ENCODE results near the gene ODAD2. TPM values are rescaled to one million over a fixed set of nuclear protein-coding genes. Genes with fewer than 3 reads are reported as not detected.

Gene ODAD2
- total RNA-seq (2014; rRNA removed; shearing (Covaris generic)) = 6.7 and 7.6 TPM in 2 replicates

- no peak for DNase-seq
- 0 out of 2 replicates have a peak, but pooled peaks cover 2% of the 10 kb centered on the region for H3K27me3 ChIP-seq (ENCODE audit: control insufficient read depth, insufficient read depth, low read length)
These were observed at the start of gene ODAD2 for GRCh38 chr10:27998954-27999275. Gene ODAD2, minus strand, starts transcription at chr10:27999079. Its CDS starts 3,937 bp downstream, at chr10:27995142.

DNA sequence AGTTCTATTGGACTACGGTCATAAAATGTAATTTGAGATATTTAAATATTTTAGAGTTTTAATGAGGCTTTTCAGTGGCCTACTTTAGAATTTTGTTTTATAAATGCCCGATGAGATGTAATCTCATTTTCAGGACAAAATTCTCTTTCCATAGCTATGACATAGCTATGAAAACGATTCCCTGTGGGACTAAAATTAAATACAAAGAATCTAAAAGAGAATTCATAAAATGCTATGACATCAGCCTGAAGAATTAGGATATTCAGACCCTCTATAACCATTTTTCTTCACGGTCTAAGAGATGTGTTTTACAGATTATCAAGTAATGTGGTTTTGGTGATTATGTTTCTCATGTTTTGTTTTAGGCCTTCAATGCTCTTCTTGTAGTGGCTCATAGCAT lies 48.2 kb upstream of the ODAD2 start:
- no peaks in the 10 kb centered on the region for H3K36me3 ChIP-seq (replicated peaks; ENCODE audit: control insufficient read depth, insufficient read depth, low read length)
- DNase-seq = no peak
- no peaks in the 10 kb centered on the region for H3K27me3 ChIP-seq (ENCODE audit: control insufficient read depth, insufficient read depth, low read length)
- H3K4me3 ChIP-seq (ENCODE audit: insufficient read depth, low read depth, low read length) = no peak overlapping the region

More at GRCh38 chr10:27998954-27999275, at the start of gene ODAD2:
- H3K36me3 ChIP-seq (replicated peaks; ENCODE audit: control insufficient read depth, insufficient read depth, low read length) = no peaks in the 10 kb centered on the region
- H3K4me3 ChIP-seq (ENCODE audit: insufficient read depth, low read depth, low read length) = peak within 1 kb of the TSS; percentile 86

GRCh38 chr10:28046579-28046978 lies 47.7 kb upstream of the ODAD2 start:
- no peak for DNase-seq
- no peaks in the 10 kb centered on the region for H3K36me3 ChIP-seq (replicated peaks; ENCODE audit: control insufficient read depth, insufficient read depth, low read length)
- no peak overlapping the region for H3K4me3 ChIP-seq (ENCODE audit: insufficient read depth, low read depth, low read length)
- H3K27me3 ChIP-seq (ENCODE audit: control insufficient read depth, insufficient read depth, low read length) = no peaks in the 10 kb centered on the region

- no peaks in the 10 kb centered on the region for H3K27me3 ChIP-seq (ENCODE audit: control insufficient read depth, insufficient read depth, low read length)
- DNase-seq = no peak
These were observed 45.1 kb upstream of the ODAD2 start for GRCh38 chr10:28043941-28044340.

GRCh38 chr10:28036587-28036986 lies 37.7 kb upstream of the ODAD2 start:
- no peaks in the 10 kb centered on the region for H3K36me3 ChIP-seq (replicated peaks; ENCODE audit: control insufficient read depth, insufficient read depth, low read length)
- no peaks in the 10 kb centered on the region for H3K27me3 ChIP-seq (ENCODE audit: control insufficient read depth, insufficient read depth, low read length)
- no peak for DNase-seq
- H3K4me3 ChIP-seq (ENCODE audit: insufficient read depth, low read depth, low read length) = no peak overlapping the region

More at GRCh38 chr10:28043941-28044340, 45.1 kb upstream of the ODAD2 start:
- Histone ChIP-seq H3K36me3 (replicated peaks; ENCODE audit: control insufficient read depth, insufficient read depth, low read length) (no peaks in the 10 kb centered on the region), H3K4me3 (ENCODE audit: insufficient read depth, low read depth, low read length) (no peak overlapping the region)

DNA sequence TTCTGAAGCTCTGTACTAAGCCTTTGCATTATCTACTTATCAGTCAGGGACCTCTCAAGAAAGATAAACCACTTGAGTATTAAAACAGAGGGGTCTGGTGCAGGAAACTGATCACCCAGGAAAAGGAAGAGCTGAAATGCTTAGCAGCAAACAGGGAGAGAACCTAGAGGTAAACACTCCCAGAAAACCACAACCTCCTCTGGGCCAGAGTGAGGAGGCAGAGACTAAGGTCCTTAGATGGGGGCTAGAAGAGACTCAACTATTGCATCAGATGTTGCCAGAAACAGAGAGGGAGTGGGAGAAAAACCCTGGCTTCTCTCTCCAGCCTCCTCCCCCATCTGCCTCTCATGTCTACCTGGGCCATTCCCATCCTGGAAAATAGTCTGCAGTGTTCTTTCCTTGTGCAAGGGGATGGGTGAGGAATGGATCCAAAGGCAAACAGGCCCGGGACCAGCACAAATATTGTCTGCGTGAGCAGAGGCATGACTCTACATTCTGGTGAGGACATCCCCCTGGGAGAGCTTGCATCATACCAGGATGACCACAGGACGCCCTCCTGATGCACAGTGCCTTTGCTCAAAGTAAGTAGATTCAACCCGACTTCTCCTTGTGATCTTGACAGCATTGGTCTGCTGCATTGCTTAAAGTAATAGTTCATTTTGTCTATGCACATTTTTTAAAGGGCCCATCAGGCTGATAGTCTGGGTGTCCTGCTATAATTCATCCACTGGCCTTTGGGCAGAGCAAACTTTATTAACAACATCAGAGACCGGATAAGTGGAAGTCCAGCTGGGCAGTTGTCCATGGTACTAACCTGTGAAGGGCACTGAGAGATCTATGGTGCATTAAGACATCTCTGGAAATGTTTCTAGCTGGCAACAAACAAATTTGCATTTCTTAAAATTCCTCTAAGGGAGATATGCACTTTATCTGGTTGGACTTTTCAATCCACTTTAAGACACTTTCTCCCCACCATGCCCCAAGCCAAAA lies 22.4 kb upstream of the ODAD2 start:
- no peaks in the 10 kb centered on the region for H3K36me3 ChIP-seq (replicated peaks; ENCODE audit: control insufficient read depth, insufficient read depth, low read length)
- H3K4me3 ChIP-seq (ENCODE audit: insufficient read depth, low read depth, low read length) = no peak overlapping the region
- DNase-seq = no peak

DNA sequence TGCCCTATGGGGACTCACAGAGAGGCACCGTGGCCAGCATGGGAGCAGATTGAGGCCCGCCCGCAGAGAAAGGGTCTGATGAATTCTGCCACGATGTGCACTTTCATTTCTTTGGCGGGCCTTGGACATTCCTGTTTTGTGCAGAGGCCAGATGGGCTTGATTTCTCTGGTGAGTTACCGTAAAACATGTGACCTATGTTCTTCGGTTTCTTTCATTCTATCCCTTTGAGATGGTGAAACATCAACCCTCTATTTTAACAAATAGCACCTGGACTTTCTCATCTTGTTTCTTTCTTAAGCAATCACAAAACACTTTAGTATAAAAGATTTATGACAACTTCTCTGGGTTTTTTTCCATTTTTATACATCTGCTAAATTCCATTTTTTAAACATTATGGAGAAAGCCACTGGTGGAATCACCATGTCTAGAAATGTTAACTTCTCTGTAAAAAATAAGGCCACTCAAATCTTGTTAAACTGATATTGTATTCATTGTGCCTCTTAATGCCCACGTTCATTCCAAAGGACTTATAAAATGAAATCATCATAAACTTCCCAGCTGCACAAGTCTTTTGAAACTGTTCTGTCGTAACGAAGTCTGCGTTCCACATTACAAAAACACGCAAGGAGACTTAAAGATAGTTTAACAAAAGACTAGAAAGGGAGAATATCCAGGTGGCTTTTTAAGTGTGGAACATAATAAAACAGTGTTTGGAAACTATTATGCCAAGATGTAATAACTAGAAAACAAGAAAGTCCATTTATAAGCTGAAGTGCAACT lies 21.4 kb upstream of the ODAD2 start:
- Histone ChIP-seq H3K27me3 (ENCODE audit: control insufficient read depth, insufficient read depth, low read length) (no peaks in the 10 kb centered on the region), H3K36me3 (replicated peaks; ENCODE audit: control insufficient read depth, insufficient read depth, low read length) (no peaks in the 10 kb centered on the region), H3K4me3 (ENCODE audit: insufficient read depth, low read depth, low read length) (no peak overlapping the region)
- DNase-seq = no peak

More for the DNA sequence above, 22.4 kb upstream of the ODAD2 start:
- H3K27me3 ChIP-seq (ENCODE audit: control insufficient read depth, insufficient read depth, low read length) = no peaks in the 10 kb centered on the region

GRCh38 chr10:28014651-28015050 lies 15.8 kb upstream of the ODAD2 start:
- no peaks in the 10 kb centered on the region for H3K27me3 ChIP-seq (ENCODE audit: control insufficient read depth, insufficient read depth, low read length)
- H3K36me3 ChIP-seq (replicated peaks; ENCODE audit: control insufficient read depth, insufficient read depth, low read length) = no peaks in the 10 kb centered on the region
- no peak overlapping the region for H3K4me3 ChIP-seq (ENCODE audit: insufficient read depth, low read depth, low read length)
- DNase-seq = no peak

DNA sequence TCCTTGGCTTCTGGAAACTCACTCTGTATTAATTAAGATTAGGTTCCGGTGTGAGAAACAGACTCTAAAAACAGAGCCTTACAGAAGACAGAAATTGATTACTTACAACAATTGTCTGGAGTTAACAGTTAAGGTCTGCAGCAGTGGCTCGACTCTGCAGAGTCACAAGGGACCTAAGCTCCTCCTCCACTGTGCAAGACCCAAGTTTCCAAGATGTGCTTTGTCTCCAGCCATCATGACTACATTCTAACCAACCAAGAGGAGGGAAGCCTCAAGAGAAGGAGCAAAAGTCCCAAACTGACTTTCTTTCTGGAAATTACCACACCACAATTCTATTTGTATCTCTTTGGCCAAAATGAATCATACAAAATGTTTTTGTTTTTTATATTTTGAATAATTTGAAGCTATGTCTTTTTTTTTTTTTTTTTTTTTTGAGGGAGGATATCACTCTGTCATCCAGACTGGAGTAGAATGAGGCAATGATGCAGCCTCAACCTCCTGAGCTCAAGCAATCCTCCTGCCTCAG lies 14.2 kb upstream of the ODAD2 start:
- Histone ChIP-seq H3K27me3 (ENCODE audit: control insufficient read depth, insufficient read depth, low read length) (no peaks in the 10 kb centered on the region), H3K36me3 (replicated peaks; ENCODE audit: control insufficient read depth, insufficient read depth, low read length) (no peaks in the 10 kb centered on the region)
- no peak for DNase-seq

DNA sequence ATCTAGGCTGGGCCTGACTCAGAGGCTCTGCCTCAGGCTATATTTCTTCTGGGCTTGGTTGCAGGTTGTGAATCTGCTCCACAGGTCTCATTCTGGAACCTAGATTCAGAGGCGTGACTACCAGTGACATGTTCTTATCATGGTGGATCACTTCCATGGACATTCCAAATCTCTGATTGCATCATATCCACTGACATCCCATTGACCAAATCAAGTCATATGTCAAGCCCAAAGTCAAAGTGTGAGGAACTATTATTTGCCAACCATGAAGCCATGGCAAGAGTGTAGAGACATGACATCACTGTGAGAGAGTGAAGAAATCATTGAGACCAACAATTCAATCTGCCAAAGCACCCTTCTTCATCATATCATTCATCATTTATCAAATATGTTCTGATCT lies 11.9 kb upstream of the ODAD2 start:
- no peaks in the 10 kb centered on the region for H3K36me3 ChIP-seq (replicated peaks; ENCODE audit: control insufficient read depth, insufficient read depth, low read length)
- no peaks in the 10 kb centered on the region for H3K27me3 ChIP-seq (ENCODE audit: control insufficient read depth, insufficient read depth, low read length)
- H3K4me3 ChIP-seq (ENCODE audit: insufficient read depth, low read depth, low read length) = no peak overlapping the region
- DNase-seq = no peak

More for the DNA sequence above, 14.2 kb upstream of the ODAD2 start:
- H3K4me3 ChIP-seq (ENCODE audit: insufficient read depth, low read depth, low read length) = no peak overlapping the region

GRCh38 chr10:28008054-28008453 lies 9.2 kb upstream of the ODAD2 start:
- DNase-seq = no peak
- no peaks in the 10 kb centered on the region for H3K27me3 ChIP-seq (ENCODE audit: control insufficient read depth, insufficient read depth, low read length)
- H3K36me3 ChIP-seq (replicated peaks; ENCODE audit: control insufficient read depth, insufficient read depth, low read length) = no peaks in the 10 kb centered on the region
- no peak overlapping the region for H3K4me3 ChIP-seq (ENCODE audit: insufficient read depth, low read depth, low read length)

- no peak for DNase-seq
- Histone ChIP-seq H3K36me3 (replicated peaks; ENCODE audit: control insufficient read depth, insufficient read depth, low read length) (no peaks in the 10 kb centered on the region), H3K4me3 (ENCODE audit: insufficient read depth, low read depth, low read length) (no peak overlapping the region), H3K27me3 (ENCODE audit: control insufficient read depth, insufficient read depth, low read length) (0 out of 2 replicates have a peak, but pooled peaks cover 2% of the 10 kb centered on the region)
These were observed 2.5 kb upstream of the ODAD2 start for GRCh38 chr10:28001353-28001752.

DNA sequence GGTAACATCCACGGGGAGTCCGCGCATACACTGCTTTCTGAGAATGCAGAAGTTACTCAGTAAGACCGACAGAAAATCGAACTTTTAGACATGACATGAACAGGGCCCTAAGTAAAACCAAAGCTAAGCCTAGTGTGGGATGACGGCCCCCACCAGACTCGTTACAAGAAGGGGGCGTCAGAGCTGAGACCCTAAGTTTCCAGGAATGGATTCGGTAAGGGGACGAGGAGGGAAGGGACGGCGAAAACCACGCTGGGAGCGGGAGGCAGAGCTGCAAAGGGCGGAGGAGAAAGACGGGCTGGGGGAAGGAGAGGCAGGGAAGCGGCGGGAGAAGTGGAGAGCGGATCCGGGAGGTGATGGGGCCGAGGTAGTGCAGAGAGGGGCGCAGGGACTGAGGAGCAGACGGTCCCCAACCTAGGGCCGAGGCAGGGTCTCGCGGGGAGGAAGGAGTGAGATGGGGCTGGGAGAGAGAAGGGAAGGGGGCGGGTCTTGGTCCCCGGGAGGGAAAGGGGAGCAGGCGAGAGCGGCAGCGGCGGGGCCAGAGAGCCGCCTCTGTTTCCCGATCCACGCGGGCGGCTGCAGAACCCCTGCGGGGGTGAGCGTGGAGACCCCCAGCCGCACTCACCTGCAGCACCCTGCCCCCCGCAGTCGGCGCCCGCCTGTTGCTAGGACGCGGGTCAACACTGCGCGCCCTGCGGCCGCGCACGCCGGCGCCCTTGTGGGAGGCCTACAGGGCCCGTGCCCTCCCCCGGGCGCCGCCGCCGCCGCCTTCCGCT lies 513 bp downstream of the ODAD2 start:
- 0 out of 2 replicates have a peak, but pooled peaks cover 2% of the 10 kb centered on the region for H3K27me3 ChIP-seq (ENCODE audit: control insufficient read depth, insufficient read depth, low read length)
- peak; percentile 75 for DNase-seq
- no peaks in the 10 kb centered on the region for H3K36me3 ChIP-seq (replicated peaks; ENCODE audit: control insufficient read depth, insufficient read depth, low read length)
- H3K4me3 ChIP-seq (ENCODE audit: insufficient read depth, low read depth, low read length) = peak overlapping the region; percentile 86

DNA sequence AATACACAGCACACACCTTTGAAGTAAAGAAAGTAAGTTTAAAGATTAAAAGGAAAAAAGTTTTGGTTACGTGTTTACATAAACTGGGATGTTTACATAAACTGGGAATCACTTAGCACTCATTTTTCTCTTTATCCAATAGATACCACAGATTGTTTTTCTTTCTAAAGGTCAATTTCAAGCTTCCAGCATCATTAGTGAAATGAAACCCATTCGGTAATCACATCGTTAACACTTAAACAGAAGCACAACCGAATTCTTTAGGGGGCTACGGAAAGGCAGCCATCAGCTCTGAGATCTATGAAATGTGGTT lies 1.1 kb downstream of the ODAD2 start:
- Histone ChIP-seq H3K27me3 (ENCODE audit: control insufficient read depth, insufficient read depth, low read length) (0 out of 2 replicates have a peak, but pooled peaks cover 2% of the 10 kb centered on the region), H3K36me3 (replicated peaks; ENCODE audit: control insufficient read depth, insufficient read depth, low read length) (no peaks in the 10 kb centered on the region), H3K4me3 (ENCODE audit: insufficient read depth, low read depth, low read length) (peak overlapping the region; percentile 86)
- no peak for DNase-seq

Measured in H7 (cell line).